LNCAP (cell line): ENCODE data around the gene PUS1.

Experiments
- CTCF ChIP-seq: fragments of 450-650 bp; IDR thresholded peaks from 2 replicates; pipeline ENCODE4 v1.5.1; 2017; ENCODE audit warnings: mild to moderate bottlenecking

PUS1 gene

GRCh38 chr12:131911028-131911650 is 17.9 kb upstream of the PUS1 start:
- TF ChIP-seq CTCF = no peak

GRCh38 chr12:131911851-131912477 is 17.1 kb upstream of the PUS1 start:
- no peak for TF ChIP-seq CTCF

- TF ChIP-seq CTCF = no peak
Observed at GRCh38 chr12:131912518-131913274, 16.4 kb upstream of the PUS1 start.

- TF ChIP-seq CTCF = no peak
Observed at GRCh38 chr12:131913666-131914065, 15.4 kb upstream of the PUS1 start.

GRCh38 chr12:131914179-131914702 is 14.8 kb upstream of the PUS1 start:
- no peak for TF ChIP-seq CTCF

- TF ChIP-seq CTCF = no peak
Observed at GRCh38 chr12:131915000-131915689, 13.9 kb upstream of the PUS1 start.

- TF ChIP-seq CTCF = no peak
Observed at GRCh38 chr12:131915823-131916222, 13.3 kb upstream of the PUS1 start.
